Activated T-cell treated with anti-CD3 and anti-CD28 coated beads for 24 hours (primary cell): ENCODE measurements around the gene PARL.
"Not testable (repeated sequence)": the region's sequence is repeated elsewhere in the genome, so short reads cannot be mapped to it uniquely, and the experiment has no call there.

Experiments
- DNase-seq: peaks from one replicate; pipeline ENCODE4 v3.0.0-alpha.2; 2020; ENCODE audit warnings: low read depth

The PARL gene

DNA sequence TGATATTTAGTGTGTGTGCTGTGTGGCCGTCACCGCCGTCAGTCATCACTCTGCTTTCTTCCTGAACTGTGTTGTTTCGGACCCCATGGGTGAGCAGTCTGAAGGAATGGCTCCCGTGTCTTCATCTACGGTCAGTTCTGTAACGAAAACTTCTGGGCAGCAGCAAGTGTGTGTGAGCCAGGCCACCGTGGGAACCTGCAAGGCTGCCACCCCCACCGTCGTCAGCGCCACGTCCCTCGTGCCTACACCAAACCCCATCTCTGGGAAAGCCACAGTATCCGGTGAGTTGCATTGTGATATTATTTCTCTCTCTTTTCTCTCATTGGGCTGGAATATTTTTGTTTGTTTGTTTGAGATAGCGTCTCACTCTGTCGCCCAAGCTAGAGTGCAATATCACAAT is 94.0 kb downstream of the PARL start:
- DNase-seq, result no peak

DNA sequence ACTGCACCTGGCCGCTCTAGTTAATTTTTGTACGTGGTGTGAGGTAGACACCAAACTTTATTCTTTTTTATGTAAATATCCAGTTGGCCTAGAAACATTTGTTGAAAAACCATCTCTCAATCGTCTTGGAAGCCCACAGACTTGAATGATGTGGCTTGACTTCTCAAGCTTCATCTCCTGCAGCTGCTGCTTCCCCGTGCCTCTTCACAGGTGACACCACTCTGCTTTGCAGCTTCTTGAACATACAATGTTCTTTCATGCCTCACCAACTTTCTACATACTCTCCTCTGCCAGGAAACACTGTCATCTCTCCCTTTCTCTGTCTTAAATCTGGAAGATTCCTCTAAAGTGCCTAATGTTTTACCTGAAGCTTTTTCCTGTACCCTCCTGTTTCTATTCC is 94.9 kb downstream of the PARL start:
- no peak for DNase-seq

DNA sequence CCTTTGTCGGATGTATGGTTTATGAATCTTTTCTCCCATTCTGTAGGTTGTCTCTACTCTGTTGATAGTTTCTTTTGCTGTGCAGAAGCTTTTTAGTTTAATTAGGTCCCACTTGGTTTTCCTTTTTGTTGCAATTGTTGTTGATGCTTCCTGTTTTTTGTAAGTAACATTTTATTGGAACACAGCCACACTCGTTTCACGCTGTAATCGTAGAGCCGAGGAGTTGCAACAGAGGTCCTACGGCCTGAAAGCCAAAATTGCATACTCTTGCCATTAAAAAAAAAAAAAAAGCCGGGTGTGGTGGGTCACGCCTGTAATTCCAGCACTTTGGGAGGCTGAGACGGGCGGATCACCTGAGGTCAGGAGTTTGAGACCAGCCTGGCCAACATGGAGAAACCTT is 100.2 kb downstream of the PARL start:
- DNase-seq, result not testable (repeated sequence)

DNA sequence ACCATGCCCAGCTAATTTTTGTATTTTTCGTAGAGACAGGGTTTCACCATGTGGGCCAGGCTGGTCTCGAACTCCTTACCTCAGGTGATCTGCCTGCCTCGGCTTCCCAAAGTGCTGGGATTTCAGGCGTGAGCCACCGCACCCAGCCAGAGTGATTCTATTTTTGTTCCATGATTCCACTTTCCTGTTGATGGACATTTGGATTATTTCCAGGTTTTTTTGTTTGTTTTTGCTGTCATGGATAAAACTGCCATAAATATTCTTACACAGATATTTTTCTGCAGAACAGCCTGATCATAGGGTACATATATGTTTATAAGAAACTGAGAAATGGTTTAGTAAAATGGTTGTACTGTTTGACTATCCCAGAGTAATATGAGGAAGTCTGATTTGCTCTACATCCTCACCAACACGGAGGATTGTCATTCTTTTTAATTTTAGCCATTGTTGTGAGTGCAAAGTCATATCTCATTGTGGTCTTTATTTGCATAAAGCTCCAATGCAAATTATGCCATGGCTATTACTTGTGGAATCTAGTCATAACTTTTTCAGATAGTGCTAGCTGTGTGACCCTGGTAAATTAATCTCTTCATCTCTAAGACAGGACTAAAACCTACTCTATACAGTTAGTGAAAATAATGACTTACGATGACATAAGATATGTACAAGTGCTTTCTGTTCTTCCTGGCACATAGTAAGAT is 102.0 kb downstream of the PARL start:
- DNase-seq, result no peak

DNA sequence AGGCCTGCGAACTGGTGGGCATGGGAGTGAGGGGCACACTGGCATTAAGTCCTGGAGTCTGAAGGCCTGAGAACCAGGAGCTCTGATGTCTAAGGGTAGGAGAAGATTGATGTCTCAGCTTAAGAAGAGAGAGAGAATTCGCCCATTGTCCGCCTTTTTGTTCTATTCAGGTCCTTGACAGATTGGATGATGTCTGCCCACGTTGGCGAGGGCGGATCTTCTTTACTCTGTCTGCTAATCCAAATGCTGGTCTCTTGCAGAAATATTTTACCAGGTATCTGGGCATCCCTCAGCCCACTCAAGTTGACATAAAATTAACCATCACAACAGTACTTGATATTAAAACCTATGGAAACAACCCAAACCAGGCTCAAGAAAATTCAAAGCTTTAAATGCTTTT is 103.4 kb downstream of the PARL start:
- DNase-seq, result no peak

DNA sequence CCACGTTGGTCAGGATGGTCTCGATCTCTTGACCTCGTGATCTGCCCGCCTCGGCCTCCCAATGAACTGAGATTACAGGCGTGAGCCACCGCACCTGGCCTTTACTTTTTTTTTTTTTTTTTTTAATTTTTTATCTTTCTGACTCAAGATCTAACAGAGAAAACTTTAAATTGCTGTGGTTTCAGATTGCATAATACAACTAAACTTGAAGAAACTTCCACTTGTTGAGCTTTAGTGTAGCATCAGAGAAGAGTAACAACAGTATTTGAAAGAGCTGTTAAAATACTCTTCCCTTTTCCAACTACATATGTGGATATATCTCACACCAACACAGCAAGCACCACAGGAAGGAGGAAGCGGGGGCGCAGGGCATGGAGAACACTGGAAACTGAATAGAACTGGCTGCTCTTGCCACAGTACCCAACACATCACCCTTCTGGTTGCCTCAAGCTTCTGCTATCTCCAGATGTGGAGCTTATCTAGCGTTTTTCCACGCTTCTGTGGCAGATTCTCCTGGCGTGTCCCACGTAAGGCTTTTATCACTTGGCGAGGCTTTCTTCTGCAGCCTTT is 104.7 kb downstream of the PARL start:
- no peak for DNase-seq
